ENCODE data around the gene PTCRA.
"Not testable (repeated sequence)": the region's sequence is repeated elsewhere in the genome, so short reads cannot be mapped to it uniquely, and the experiment has no call there.

PTCRA gene

DNA sequence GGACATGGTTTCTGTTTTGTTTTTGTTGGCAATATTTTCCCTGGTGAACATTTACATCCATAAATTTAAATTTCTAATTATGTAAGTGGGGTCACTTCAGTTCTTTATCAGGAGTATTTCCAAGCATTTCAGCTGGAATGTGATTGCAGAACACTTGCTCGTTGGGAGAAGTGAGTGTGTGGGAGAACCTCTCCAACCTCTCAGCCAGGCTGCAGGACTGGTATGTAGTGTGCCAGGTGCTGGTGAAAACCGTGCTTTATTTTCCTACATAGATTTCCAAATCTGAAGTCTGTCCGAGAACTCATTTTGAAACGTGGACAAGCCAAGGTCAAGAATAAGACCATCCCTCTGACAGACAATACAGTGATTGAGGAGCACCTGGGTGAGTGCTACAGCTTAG, 30.2 kb upstream of the PTCRA start:
- H3K4me3 ChIP-seq (ENCODE audit: low read depth, low read length), result no peak overlapping the region
- DNase-seq (ENCODE audit: low read depth), result no peak
- TF ChIP-seq CTCF (IDR thresholded peaks at IDR 0.05; ENCODE audit: insufficient read depth, low read depth, low read length, missing control alignments), result no peak

DNA sequence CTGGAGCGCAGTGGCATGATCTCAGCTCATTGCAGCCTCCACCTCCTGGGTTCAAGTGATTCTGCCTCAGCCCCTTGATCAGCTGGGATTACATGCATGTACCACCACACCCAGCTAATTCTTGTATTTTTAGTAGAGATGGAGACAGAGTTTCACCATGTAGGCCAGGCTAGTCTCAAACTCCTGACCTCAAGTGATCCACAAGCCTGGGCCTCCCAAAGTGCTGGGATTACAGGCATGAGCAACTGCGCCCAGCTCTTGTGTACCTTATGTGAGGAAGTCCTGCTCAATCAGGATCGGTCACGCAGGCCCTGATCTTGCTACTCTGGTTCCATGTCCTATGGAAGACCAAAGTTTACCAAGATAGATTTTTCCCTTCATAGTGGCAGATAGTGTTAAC, 27.7 kb upstream of the PTCRA start:
- DNase-seq (ENCODE audit: low read depth); H3K4me3 ChIP-seq (ENCODE audit: low read depth, low read length): not testable (repeated sequence)

GRCh38 chr6:42889815-42890214, 26.0 kb upstream of the PTCRA start:
- peak overlapping the region; percentile 73 for H3K4me3 ChIP-seq (ENCODE audit: low read depth, low read length)
- DNase-seq (ENCODE audit: low read depth), result peak; percentile 34
- TF ChIP-seq CTCF (IDR thresholded peaks at IDR 0.05; ENCODE audit: insufficient read depth, low read depth, low read length, missing control alignments), result no peak

DNA sequence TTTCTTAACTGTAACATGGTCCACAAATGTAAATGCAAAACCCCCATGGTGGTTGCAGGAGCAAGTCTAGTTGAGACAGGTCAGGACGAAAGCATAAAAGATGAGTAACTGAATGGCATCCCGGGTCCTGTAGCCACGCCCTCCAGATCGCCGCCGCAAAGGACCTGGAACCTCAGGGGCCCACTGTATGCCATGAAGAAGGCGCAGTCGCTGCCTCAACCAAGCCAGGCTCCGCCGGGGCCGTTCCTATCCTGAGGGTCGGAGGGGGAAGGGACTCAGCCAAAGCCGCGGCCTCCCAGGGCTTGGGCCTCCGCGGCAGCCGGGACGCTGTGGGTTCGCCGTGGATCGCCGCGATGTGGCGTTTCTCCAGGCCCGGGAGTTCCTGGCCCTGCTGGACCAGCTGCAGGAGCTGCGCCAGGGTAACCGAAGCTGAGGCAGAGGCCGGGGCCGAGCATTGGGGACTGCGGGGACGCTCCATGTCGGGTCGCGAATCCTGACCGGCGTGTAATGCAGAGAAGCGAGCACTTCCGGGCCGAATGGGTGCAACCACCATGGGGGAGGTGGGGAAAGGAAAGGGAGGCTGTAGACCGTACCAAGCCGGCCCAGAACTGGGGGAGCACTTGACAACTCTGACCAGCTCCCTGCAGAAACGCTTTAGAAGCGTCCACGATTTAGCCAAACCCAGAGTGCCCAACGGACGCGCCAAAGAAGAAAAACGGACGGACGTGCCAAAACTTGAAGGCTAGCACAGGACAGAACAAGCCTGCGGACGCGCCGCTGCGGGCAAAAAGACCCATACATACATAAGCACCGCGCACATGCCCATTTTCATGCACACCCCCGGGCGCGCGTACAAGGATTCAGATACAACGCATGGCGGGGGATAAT, 25.3 kb upstream of the PTCRA start:
- TF ChIP-seq CTCF (IDR thresholded peaks at IDR 0.05; ENCODE audit: insufficient read depth, low read depth, low read length, missing control alignments), result no peak
- DNase-seq (ENCODE audit: low read depth), result peak; percentile 99
- H3K4me3 ChIP-seq (ENCODE audit: low read depth, low read length), result peak overlapping the region; percentile 73

DNA sequence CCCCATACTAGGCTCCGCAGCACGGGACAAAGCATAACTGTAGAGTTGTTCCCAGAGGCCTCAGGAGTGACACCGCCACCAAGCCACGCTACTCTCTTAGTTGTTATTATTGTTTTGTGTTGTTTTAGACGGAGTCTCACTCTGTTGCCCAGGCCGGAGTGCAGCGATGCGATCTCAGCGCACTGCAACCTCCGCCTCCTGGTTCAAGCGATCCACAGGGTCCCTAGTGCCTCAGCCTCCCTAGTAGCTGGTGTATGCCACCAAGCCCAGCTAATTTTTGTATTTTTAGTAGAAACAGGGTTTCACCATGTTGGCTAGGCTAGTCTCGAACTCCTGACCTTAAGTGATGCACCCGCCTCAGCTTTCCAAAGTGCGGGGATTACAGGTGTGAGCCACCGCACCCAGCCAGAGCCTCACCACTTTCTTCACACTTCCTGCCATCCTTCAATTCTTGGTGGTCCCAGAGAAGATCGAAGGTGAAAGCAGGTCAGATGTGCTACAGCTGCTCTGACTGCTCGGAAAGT, 24.6 kb upstream of the PTCRA start:
- no peak for TF ChIP-seq CTCF (IDR thresholded peaks at IDR 0.05; ENCODE audit: insufficient read depth, low read depth, low read length, missing control alignments)
- peak overlapping the region; percentile 73 for H3K4me3 ChIP-seq (ENCODE audit: low read depth, low read length)
- DNase-seq (ENCODE audit: low read depth), result no peak

DNA sequence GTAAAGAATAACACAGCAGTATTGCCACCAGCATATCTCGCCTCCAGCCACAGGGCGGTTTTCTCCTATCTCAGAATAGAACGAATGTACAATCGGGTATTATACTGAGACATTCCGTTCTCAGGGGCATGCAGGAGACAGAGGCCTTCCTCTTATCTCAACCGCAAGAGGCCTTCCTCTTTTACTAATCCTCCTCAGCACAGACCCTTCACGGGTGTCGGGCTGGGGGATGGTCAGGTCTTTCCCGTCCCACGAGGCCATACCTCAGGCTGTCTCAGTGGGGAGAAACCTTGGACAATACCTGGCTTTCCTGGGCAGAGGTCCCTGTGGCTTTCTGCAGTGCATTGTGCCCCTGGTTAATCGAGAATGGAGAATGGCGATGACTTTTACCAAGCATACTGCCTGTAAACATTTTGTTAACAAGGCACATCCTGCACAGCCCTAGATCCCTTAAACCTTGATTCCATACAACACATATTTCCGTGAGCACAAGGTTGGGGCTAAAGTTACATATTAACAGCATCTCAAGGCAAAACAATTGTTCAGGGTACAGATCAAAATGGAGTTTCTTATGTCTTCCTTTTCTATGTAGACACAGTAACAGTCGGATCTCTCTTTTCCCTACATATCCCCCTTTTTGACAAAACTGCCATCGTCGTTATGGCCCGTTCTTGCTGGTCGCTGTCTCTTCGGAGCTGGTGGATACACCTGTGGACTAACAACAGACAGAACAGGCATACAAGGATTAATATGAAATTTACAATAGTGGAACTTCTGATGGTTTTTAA, 21.6 kb upstream of the PTCRA start:
- not testable (repeated sequence) for H3K4me3 ChIP-seq (ENCODE audit: low read depth, low read length)
- peak; percentile 36 for DNase-seq (ENCODE audit: low read depth)

- no peak for DNase-seq (ENCODE audit: low read depth)
- no peak overlapping the region for H3K4me3 ChIP-seq (ENCODE audit: low read depth, low read length)
- no peak for TF ChIP-seq CTCF (IDR thresholded peaks at IDR 0.05; ENCODE audit: insufficient read depth, low read depth, low read length, missing control alignments)
Observed at GRCh38 chr6:42896178-42896719, 19.6 kb upstream of the PTCRA start.
